AML-193 (cell line): Measurements from ENCODE around the gene ENAH.
"Not testable (repeated sequence)": the region's sequence is repeated elsewhere in the genome, so short reads cannot be mapped to it uniquely, and the experiment has no call there.

ENCODE experiments used
- DNase-seq, 2 experiments: peaks; one replicate each; lab custom pipeline; 2025; lab: John Stamatoyannopoulos, UW

Gene ENAH

DNA sequence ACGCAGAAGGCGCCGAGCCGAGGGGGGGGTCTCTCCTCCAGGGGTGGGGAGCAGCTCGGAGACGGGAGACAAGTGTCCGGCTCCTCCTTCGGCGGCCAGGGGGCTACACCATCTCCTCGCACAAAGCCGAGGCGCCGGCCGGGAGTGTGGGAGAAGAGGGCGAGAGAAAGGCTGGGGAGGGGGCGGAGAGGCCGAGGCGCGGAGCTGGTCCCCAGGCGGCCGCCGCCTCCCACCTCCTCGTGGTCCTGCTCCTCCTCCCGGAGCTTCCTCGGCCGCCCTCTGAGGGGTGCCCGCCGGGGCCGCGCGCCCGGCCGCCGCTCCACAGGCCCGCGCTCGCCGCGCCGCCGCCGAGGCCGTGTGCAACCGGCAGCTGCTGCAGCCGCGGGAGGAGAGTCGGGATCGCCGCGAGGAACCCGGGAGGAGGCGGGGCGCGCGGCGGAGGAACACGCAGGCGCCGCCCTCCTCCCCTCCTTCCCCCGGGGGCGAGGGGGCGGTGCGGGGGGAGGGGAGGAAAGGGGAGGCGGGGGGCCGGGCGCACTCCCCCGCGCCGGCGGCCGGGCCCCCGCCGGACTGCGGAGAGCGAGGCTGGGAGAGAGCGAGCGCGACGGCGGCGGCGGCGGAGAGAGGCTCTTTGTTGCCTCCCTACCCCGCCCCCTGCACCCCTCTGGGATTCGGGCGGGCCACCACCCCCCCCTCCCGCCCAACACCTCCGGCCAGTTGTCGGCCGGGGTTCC is at the start of gene ENAH:
Gene ENAH (minus strand): TSS at position 395 of the 734 bp plus-strand sequence. CDS start 433 bp downstream, outside the sequence.
- no peak for DNase-seq

DNA sequence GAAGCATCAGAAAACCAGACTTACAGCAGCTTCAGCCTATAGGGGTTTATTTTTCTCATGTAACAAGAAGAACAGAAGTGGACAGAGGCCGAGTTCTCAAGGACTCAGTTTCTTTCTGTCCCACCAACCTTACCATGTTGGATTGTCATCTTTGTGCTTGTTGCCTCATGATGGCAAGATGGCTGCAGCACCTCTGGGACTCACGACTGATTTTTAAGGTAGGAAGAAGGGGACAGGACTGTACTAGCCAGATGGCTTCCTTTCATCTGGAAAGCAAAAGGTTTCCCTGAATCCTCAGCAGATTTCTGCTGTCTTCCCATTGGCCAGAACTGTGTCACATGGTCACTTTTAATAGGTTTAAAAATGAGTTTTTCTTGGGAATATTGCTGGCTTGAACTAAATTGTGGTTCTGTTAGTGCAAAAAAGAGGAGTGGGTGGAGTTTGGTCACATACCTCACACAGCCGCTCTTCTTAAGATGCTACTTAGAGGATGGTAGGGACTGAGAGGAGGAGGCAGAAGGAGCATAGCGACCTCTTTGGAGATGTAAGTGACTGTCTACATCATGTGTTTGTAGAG is 48.1 kb upstream of the ENAH start:
- DNase-seq: no peak

DNA sequence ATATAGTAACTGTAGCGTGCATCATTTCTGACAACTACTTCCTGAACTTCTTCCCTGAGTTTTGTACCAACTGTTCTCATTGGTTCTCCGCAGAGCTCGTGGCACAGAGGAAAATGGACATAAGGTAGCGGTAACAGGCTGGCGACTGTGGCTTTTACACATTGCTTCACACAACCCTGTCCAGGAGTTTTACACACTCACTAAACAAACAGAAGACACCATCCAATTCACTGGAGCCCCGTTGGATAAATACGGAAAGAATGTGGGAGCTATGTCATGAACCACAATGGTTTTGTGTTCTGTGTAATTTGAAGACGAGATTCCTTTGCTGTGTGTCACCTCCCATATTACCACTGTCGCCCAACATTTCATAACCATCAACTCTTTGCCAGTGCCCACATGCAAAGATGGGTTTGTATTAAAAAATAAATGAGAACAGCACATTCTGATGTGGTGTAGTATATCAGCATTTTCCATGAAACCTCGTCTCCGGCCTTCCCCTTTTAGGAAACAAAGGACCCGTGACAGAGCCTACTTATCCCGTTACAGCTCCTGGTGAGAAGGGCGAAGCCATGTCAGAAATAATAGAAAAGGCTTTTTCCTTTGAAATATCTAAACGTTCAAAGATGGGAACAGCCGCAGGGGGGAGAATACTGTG is 47.4 kb upstream of the ENAH start:
- no peak for DNase-seq

DNA sequence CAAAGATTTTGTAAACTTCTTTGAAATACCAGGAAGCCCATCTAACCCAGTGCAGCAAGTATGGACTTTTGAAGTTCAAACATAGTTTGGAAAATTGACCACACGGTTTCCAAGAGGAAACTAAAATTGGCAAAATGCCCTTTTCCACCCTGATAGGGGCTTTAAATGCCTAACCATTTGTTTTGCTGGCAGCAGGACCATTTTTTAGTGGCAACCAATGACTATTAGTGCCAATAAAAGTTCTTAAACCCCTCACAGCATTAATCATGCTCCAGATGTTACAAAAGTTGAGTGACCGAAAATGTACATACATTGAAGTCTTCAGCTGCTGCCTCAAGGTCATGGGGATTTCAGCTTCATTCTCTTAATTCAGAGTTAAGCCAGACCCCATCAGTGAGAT is 46.4 kb upstream of the ENAH start:
- DNase-seq: no peak

DNA sequence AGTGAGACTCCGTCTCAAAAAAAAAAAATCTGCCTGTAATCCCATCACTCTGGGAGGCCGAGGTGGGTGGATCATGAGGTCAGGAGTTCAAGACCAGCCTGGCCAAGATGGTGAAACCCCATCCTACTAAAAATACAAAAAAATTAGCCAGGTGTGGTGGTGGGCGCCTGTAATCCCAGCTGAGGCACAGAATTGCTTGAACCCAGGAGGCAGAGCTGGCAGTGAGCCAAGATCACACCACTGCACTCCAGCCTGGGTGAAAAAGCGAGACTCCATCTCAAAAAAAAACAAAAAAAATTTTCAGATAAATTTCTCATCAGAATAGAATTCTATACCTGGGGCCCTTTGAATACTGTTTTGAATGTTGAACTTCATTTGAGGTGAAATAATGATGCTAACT is 45.3 kb upstream of the ENAH start:
- DNase-seq: not testable (repeated sequence)

DNA sequence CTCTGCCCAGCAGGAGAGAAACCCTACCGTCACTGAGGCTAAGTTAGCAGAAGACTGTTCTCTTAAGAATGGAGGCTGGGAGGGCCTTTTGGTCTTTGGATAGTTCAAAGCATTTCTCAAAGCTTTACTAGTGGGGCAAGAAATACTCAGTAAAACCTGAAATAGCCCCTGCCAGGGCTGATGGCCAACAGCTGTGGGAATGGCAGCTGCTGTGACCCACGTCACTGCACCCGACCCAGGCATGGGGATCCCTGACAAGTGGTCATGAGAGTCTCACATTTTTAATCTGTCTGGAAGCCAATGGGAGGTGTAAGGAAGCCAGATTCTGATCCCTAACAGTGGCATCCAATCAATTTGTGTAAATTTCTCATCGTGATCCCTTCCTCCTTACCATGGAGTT is 44.5 kb upstream of the ENAH start:
- DNase-seq: no peak

DNA sequence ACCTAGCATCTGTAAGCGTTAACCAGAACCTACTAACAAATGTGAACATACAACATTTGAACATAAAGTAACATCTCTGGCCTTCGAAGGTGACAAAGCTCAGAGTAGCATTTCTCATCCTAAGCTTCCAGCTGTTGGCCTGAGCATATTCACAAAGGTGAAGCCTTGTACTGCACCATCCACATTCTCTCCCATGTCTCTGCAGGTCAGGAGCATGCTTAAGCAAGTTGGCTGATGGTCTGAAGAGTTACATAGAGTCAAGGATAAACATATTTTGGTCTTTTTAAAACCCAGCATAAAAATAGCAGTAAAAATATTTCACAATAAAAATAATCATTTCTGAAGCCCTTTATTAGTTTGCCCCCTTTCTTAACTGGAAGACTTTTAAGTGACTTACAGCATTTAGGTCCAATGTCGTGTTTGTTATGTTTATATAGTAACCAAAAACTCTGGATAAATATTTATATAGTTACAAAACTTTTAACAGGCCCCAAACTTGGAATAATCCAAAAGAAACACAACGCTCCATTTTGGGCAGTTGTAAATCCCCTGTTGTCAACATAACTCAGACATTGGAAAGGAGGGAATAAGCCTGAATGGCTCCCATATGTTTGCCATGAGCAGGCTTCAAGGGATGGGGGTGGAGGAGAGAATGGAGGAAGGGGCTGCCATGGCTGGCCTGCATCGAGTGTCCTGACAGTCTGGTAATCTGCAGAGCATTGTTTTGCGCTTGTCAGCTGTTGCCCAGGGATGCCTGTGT is 42.8 kb upstream of the ENAH start:
- DNase-seq: no peak

DNA sequence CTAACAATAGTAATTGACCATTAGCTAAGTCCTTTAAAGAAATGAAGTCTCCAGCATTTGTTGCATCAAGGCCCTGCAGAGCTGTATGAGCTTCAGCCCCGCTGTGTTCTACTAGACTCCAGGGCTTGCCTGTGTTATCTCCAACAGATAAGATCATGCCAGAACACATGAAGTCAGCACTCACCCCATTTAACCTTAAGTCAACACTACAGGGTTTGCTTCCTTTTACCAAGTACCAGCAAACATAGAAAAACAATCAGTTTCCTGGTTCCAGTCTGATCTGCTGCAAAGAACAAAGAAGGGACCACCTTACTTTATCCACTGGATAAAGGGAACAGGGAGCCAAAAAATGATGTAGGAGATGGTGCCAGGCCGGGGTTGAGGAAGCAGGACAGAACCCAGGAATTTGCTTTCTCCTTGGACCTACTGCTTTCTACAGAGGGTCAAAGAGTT is 41.3 kb upstream of the ENAH start:
- no peak for DNase-seq

DNA sequence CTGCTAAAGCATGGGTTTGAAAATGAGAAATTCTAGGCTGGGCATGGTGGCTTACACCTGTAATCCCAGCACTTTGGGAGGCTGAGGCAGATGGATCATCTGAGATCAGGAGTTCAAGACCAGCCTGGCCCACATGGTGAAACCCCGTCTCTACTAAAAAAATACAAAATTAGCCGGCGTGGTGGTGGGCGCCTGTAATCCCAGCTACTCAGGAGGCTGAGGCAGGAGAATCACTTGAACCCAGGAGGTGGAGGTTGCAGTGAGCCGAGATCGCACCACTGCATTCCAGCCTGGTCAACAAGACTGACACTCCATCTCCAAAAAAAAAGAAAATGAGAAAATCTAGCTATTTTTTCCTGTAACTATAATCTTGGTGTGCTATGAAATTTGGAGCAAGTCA is 40.8 kb upstream of the ENAH start:
- DNase-seq: not testable (repeated sequence)

DNA sequence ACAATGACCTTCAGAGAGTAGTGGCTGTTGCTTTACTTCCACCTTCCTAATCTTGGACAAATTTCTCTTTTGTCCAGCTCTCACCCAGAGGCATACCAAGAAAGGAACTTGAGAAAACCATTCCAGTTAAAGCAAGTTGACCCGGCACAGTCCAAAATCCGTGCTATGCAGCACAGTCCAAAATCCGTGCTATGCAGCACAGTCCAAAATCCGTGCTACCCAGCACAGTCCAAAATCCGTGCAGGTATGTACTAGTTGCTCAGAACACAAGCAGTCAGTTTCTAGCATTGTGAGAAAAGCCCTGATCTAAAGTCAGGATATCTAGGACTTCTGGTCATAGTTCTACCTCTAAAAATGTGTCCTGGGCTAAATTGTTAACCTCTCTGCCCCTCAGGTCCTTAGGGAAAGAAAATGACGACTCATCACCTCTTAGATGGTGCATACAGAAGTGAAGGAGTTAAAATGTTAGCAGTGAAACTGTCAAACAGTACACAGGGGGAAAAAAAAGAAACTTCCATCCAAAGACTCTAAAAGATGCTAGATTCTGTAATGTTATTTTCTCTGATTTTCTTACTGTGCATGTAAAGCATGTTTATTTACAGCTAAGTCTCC is 40.3 kb upstream of the ENAH start:
- no peak for DNase-seq

DNA sequence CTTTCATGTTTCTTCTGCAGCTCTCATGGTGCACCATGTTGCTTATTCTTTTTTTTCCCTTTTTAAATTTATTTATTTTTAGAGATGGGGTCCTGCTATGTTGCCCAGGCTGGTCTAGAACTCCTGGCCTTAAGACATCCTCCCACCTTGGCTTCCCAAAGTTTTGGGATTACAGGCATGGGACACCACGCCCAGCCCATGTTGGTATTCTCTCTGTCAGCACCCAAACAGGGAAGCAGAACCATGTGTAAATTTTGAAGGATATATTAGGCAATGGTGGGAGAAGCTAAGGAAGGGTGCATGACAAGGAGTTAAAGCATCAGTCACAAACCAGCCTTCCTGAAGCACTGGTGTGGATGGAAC is 39.6 kb upstream of the ENAH start:
- DNase-seq: no peak

DNA sequence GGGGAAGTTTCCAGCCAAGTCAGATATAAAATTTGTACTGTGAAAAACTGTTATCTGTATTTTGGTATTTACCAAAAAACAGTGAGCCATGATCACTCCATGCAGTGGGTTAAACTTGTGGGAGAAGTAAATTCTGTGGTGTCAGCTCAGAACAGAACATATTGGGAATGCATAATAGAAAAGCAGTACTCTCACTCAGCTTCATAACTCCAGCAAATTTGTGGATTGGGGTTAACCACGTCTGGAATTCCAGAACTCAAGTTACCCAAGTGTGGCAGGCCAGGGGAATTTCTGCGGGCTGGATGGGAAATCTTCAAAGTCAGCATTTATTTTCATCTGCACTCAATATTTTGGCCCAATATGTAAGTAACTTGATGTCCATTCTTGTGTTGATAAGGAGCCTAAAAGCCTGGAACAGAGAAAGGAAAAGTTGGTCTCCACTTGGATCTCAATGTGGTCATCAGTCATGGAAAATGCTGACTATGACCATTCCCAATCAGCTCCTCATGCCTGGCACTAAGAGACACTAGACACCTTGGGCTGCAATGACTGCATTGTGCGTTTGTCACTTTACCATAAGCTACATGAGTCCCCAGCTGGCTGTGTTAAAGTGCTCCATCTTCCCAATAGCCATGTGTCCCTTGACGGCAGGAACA is 39.1 kb upstream of the ENAH start:
- DNase-seq: no peak

DNA sequence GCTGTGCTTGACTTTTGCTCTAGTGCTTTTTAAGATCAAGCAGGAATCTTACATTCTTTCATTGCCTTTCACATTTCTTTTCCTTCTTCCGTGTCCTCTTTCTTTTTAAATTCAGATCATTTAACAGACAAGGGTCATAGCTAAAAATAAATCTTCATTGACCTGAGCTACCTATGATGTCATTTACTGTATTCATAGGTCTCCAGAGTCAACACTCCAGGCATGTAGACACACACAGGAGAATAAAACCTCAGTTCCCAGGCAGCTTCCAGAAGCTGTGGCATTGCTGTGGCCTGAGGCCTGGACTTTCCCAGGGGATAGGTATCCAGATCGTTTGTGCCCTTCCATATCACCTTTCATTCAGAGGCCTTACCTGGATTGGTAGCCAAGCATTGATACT is 38.5 kb upstream of the ENAH start:
- DNase-seq: no peak

DNA sequence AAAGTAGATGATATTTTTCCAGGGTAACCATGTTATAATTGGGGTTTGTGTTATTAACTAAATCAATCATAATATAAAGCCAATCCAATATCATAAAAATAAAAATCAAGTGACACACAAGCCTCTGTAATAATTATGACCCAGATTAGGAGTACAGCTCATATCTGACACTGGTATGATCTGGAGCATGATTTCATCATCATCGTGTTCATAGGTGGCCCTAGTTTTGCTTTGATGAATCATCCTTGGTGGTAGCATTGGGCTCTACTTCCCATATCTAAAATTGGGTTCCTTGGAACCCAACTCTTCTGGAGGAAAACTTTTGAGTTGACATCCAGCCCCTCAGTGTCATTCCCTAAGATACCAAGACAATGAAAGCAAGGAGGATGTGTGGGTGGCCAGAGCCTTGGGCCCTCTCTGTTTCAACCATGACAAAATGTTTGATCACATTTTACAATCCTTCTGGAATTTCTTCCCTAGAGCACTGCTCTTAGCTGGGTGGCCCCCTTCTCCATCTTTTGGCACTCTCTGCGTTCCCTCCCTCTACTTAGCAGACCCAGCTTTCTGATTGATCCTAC is 37.0 kb upstream of the ENAH start:
- DNase-seq: no peak

DNA sequence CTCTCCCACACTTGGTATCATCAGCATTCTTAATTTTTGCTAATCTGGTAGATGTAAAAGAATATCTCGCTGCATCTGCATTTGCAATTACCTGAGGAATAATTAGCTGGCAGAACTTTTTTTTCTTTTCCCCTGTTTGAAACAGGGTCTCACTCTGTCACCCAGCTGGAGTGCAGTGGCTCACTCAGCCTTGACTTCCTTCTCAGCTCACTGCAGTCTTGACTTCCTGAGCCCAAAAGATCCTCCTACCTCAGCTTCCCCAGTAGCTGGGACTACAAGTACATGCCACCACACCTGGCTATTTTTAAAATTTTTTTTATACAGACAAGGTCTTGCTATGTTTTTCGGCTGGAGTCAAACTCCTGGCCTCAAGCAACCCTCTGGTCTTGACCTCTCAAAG is 35.4 kb upstream of the ENAH start:
- no peak for DNase-seq

DNA sequence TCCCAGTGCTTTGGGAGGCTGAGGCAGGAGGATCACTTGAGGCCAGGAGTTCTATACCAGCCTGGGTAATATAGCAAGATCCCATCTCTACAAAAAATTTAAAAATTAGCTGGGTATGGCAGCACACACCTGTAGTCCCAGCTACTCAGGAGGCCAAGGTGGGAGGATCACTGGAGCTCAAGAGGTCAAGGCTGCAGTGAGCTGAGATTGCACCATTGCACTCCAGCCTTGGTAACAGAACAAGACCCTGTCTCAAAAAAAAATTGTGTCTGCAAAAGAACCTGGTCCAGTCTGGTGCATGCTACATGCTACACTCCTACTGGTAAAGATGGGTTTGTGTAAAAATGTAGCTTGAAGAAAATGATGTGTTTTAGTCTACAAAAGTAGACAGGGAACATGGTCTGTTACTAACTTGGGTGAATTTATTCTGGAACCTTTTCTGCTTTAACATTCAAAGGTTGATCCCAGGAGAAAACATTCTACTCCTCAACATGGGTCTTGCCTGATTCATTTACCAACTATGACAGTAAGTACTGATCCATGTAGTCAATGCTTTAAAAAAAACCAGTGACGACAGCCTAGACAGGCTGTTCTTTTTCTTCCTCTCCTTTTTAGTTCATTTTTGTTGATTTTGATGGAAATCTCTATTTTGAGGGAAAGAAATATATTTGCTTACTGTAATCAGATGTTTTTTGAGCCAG is 32.7 kb upstream of the ENAH start:
- no peak for DNase-seq

DNA sequence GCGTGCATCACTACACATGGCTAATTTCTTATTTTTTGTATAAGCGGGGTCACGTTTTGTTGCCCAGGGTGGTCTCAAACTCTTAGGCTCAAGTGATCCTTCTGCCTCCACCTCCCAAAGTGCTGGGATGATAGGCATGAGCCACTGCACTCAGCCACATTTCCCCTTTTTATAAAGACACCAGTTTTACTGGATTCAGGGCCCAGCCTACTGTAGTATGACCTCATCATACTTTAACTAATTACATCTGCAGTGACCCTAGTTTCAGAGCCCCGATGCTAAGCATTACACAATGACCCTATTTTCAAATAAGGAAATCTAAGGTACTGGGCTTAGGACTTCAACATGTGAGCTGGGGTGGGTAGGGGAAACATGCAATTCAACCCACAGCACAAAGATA is 31.8 kb upstream of the ENAH start:
- no peak for DNase-seq

DNA sequence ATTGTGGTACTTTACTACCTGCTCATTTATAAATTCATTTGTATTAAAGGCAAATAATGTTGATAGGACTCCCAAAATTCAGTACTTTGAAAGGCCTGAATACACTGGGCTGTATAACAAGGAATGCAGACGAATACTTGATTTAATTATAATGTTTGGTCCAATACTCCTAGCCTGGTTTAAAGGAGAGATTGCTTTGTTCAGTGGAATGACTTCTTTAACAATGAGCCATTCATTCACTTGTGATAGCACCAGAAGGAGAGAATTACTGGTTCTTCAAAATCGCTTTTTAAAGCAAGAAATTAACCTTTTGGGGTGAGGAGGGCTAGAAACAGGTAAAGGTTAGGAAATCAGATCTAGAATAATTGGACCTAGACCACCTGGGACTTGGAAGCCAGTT is 28.3 kb upstream of the ENAH start:
- DNase-seq: no peak

DNA sequence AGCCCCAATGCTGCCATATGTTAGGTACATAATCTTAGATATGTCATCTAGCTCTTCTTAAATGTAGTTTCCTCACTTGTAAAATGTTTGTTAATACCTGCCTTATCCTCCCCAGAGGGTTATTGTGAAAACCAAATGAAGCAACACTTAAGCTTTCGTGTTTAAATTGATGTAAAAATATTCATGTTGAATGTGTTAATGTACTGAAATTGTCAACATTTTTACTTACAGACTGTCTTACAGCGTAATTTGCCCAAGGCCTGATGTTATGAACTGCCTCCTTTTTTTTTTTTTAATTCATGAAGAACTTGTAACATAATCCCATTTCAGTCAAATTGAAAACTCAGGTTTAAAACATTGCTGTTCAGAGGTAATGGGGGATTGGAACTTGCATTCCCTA is 25.6 kb upstream of the ENAH start:
- no peak for DNase-seq

DNA sequence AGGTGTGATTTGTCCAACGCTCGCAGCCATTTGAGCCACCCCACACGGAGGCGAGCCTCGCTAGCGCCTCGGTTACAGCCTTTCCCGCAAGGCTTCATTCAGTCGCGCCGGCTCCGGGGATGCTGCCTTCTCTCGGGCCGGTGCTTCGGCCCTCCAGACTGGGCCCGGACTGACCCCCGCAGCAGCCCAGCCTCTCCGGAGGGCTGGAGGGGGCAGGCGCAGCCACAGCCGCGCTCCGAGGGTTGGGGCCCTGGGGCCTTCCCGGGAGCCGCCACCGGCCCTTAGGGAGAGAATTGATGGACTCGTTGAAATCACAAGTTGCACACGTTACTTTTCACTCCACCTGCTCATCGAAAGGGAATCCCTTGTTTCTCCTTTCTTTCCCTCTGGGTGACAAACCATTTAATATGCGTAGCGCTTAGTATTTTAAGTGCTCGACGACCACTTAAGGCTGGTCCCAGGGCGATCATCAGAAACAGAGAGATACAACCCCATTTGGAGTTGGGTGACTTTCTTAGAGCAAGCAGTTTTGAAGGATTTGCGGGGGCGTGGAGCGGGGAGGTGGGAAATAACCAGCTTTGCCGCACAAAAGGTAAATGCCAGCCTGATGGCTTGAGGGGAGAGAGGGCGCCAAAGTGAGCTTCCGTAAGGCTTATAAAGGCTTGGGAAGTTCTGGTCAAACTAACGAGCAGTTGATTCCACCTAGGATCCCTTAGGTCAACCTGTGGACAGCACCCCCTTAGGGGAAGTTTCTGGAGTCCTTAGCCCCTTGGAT is 24.6 kb upstream of the ENAH start:
- DNase-seq: no peak
